ENCODE measurements around the gene IFITM10.

DNA sequence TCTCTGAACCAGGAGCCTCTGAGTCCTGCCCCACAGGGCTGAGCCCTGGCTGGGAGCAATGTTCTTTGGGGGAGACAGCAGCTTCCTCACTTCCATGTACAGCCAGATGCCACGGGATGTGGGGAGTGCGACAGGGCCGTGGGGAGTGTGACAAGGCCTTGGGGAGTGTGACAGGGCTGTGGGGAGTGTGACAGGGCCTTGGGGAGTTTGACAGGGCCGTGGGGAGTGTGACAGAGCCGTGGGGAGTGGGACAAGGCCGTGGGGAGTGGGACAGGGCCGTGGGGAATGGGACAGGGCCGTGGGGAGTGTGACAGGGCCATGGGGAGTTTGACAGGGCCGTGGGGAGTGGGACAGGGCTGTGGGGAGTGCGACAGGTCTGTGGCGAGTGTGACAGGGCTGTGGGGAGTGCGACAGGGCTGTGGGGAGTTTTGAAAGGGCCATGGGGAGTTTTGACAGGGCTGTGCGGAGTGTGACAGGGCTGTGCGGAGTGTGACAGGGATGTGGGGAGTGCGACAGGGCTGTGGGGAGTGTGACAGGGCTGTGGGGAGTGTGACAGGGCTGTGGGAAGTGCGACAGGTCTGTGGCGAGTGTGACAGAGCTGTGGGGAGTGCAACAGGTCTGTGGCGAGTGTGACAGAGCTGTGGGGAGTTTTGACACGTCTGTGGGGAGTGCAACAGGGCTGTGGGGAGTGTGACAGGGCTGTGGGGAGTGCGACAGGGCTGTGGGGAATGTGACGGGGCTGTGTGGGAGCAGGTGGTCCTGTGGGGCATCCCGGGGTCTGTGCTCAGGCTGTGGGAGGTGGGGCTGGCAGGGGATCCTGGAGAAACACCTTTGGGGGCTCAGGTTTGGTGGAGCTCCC, 60.0 kb downstream of the IFITM10 start:
- TF ChIP-seq, protein P1, sequence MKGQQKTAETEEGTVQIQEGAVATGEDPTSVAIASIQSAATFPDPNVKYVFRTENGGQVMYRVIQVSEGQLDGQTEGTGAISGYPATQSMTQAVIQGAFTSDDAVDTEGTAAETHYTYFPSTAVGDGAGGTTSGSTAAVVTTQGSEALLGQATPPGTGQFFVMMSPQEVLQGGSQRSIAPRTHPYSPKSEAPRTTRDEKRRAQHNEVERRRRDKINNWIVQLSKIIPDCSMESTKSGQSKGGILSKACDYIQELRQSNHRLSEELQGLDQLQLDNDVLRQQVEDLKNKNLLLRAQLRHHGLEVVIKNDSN (IDR thresholded peaks at IDR 0.05; ENCODE audit: borderline replicate concordance, extremely low read length, insufficient read depth, low read depth, low read length) = no peak
- no peak for TF ChIP-seq POLR2AphosphoS5 (IDR thresholded peaks at IDR 0.05; ENCODE audit: low read length)
- TF ChIP-seq, protein P2, sequence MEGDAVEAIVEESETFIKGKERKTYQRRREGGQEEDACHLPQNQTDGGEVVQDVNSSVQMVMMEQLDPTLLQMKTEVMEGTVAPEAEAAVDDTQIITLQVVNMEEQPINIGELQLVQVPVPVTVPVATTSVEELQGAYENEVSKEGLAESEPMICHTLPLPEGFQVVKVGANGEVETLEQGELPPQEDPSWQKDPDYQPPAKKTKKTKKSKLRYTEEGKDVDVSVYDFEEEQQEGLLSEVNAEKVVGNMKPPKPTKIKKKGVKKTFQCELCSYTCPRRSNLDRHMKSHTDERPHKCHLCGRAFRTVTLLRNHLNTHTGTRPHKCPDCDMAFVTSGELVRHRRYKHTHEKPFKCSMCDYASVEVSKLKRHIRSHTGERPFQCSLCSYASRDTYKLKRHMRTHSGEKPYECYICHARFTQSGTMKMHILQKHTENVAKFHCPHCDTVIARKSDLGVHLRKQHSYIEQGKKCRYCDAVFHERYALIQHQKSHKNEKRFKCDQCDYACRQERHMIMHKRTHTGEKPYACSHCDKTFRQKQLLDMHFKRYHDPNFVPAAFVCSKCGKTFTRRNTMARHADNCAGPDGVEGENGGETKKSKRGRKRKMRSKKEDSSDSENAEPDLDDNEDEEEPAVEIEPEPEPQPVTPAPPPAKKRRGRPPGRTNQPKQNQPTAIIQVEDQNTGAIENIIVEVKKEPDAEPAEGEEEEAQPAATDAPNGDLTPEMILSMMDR (IDR thresholded peaks at IDR 0.05 in 2 of 3, conservative IDR thresholded peaks at IDR 0.05 in 1 of 3; ENCODE audit: control insufficient read depth in 2 of 3, extremely low read depth in 1 of 3, insufficient read depth in 1 of 3, low read depth in 3 of 3, low read length in 3 of 3) = no peak
- TF ChIP-seq SUZ12 (IDR thresholded peaks at IDR 0.05; ENCODE audit: unreplicated experiment) = no peak

Measured in GM12878 (cell line).